COLO668 (cell line): ENCODE results near the gene ABLIM2.
A peak's percentile ranks its signal among the peaks of the same experiment; 100 is the strongest.

Source experiments
- DNase-seq: peaks from one replicate; lab custom pipeline; 2025; ENCODE audit not compliant: unreplicated experiment; lab: John Stamatoyannopoulos, UW

The ABLIM2 gene

GRCh38 chr4:7967501-7968261 lies 190.9 kb downstream of the ABLIM2 start:
- DNase-seq: no peak

- no peak for DNase-seq
Measured at GRCh38 chr4:7967063-7967440, 191.6 kb downstream of the ABLIM2 start.

- no peak for DNase-seq
Measured at GRCh38 chr4:7966281-7967062, 192.1 kb downstream of the ABLIM2 start.

- DNase-seq: peak; percentile 19
Measured at GRCh38 chr4:7964890-7965662, 193.5 kb downstream of the ABLIM2 start.

DNA sequence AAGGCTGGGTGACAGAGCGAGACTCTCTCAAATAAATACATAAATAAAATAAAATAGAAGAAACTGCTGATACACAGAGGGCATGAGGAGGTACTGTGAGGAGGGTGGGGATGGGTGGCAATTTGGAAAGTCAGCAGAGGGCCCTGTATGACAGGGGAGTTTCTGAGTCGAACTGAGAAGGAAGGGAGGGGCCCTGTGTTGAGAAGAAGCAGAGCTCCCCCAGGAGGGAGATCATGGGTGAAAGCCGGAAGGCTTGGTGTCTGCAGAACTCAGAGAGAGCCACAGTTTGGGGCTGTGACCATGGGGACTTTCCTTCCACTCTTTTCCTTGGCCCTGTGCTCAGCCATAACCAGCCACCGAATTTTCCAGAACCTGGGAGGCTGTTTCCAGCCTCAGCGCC lies 194.2 kb downstream of the ABLIM2 start:
- no peak for DNase-seq

DNA sequence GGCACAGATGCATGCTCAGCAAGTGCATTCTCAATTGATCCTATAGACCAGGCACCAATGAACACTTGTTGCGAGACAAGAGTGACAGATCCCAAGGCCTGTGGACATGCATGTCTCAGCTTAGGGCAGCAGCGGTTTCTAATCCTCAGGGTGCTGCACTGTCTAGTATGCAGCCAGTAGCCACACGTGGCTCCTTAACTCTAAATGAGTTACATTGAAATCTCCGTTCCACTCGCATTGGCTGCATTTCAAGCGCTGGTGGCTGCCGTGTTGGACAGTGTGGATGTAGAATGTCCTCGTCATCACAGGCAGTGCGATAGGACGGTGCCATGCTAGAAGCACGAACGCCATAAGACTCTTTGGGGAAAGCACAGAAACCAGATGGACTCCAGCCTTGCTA lies 194.9 kb downstream of the ABLIM2 start:
- DNase-seq: no peak

GRCh38 chr4:7962609-7963508 lies 195.8 kb downstream of the ABLIM2 start:
- no peak for DNase-seq

DNA sequence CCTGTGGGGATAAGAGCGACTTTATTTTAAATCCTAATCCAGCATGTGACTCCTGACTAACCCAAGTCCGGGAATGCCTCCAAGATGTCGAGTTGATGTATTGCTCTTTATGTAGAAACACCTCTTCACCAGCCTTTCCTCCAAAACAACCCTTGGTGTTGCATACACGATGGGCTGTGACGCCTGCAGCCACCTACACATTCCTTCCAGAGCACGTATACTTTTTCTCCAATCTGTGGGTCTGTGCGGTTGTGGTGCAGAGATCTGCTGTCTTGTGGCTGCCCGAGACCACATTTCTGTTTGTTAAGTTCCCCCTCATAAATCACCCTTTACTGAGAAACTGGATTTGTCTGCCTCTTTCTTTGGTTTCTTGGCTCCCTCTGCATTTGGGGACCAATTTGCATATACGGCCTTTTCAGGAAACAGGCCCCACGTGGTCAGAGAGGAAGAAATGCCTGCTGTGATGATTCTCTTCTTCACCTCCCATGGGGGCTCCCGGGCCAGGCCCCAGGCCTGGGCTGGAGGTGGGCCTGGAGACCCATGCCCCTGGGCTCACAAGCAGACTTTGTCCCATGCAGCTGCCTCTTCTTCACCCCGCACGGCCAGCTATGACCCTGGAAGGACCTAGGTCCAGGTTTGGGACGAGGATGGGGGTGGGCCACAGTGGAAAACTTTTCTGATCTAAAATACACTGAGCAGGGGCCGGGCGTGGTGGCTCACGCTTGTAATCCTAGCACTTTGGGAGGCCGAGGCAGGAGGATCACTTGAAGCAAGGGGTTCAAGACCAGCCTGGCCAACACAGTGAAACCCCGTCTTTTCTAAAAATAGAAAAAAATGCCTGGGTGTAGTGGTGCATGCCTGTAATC lies 197.6 kb downstream of the ABLIM2 start:
- DNase-seq: no peak

GRCh38 chr4:7960017-7960789 lies 198.4 kb downstream of the ABLIM2 start:
- DNase-seq: no peak

DNA sequence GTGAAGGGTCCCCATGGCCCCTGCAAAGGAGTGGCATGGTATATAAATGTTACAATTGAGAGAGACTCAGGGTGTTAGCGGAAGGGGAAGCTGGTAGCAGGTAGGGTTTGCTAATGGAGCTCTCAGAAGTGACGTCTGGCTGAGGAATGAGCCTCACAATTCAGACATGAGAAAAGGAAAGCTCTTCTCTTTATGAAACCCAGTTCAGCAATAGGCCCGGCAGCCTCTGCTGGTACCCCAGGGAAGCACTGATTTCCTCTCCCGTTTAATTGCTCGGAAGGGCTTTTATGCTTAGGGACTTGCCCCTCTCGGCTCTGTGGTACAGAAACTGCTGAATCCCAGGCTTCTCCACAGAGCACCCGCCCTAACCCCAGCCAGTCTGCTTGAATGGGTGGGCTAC lies 199.5 kb downstream of the ABLIM2 start:
- no peak for DNase-seq

- DNase-seq: no peak
Measured at GRCh38 chr4:7956934-7957656, 201.5 kb downstream of the ABLIM2 start.

GRCh38 chr4:7956270-7956808 lies 202.3 kb downstream of the ABLIM2 start:
- no peak for DNase-seq

DNA sequence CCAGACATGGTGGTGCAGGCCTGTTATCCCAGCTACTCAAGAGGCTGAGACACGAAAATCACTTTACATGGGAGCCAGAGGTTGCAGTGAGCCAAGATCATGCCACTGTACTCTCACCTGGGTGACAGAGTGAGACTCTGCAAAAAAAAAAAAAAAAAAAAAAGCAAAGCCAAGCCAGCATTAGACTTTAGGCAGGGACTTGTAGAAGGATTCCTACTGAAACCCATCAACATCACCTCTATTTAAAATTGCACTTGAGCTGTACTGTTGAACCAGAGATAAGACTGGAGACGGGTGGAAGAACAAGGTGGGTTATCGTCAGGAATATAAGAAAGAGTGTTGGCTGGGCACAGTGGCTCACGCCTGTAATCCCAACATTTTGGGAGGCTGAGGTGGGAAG lies 203.2 kb downstream of the ABLIM2 start:
- DNase-seq: no peak

- no peak for DNase-seq
Measured at GRCh38 chr4:7952615-7953014, 206.0 kb downstream of the ABLIM2 start.

DNA sequence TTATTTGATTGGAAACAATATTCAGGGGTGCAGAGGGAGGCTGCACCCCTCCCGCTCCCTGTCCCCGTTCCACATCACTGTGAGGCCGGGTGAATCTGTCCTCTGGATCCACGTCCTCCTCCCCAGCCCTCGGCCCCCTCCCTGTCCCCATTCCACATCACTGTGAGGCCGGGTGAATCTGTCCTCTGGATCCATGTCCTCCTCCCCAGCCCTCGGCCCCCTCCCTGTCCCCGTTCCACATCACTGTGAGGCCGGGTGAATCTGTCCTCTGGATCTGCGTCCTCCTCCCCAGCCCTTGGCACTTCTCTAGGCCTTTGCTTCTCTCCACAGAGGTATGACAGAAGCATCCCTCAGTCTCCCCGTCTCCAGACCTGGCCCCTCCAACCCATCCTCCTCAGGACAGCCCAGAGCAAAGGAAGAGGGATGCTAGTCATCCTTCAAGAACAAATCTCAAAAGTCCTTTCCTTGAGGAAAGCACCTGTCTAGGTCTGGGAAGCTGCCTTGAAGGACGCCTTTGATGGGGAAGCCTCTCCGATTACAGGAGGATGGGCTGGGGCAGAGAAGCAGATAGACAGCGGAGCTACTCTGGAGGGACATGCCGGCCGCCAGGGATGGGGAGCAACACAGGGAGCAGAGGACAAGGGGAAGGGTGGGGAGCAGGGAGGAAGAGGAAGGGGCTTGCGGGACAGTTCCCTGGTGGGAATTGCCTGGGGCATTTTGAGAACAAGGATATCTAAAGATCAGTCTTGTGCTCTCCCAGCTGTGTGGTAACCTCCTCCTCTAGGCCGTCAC lies 208.1 kb downstream of the ABLIM2 start:
- no peak for DNase-seq

GRCh38 chr4:7949759-7950158 lies 208.9 kb downstream of the ABLIM2 start:
- DNase-seq: no peak

DNA sequence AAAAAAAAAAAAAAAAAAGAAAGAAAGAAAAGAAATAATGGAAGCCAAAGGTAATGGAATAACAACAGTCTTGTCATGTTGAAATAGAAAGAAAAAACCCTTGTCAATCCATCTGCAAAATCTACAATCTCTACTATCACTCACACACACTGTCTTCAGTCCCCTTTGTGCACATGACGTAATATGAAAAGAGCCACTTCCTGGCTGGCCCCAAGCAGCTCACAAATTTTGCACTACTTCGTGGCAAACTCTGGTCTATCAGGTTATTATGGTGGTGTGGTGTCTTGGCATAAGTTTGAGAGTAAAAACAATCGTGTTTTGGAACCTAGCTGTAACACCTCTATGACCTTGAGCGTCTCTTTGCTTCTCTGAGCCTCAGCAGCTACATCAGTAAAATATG lies 210.7 kb downstream of the ABLIM2 start:
- DNase-seq: no peak
